HUDEP-2 (cell line): ENCODE results near the gene PTH1R.

Source experiments
- DNase-seq, 76 experiments: peaks; one replicate each; lab custom pipeline; 2025; ENCODE audit not compliant: unreplicated experiment in 76 of 76; lab: John Stamatoyannopoulos, UW

PTH1R gene

GRCh38 chr3:46942076-46942475, 64.6 kb downstream of the PTH1R start:
- no peak for DNase-seq

DNA sequence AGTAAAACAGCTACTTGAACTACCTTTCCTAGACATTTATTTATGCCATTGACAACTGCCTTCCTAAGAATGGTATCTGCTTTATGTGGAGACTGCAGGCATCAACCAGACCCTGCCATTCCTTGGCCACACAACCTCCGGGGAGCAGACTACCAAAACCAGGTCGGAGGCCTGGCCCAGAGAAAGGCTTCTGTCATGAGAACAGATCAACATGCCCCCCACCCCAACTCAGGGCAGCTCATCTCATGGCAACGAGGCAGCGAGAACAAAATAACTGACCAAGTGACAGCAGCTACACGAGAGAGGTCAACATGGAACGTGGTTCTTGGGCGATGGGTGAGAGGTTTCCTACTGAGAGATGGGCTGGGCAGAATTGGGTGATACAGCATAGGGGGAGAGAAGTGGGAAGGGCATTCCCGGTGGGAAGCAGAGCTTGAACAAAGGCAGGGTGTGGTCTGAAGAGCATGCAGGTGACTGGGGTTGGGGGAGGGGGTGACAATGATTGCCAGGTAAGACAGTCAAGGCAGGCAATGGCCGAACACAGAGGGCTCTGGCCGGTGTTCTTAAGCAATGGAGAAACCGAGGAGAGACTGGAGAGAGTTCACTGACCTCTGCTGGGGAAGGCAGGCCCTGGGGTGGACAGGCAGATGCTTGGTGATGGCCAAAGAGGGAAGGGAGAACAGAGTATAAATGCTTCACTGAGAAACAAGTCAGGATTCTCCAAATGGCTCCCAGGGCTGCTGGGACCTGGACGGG, 65.1 kb downstream of the PTH1R start:
- DNase-seq, result no peak

DNA sequence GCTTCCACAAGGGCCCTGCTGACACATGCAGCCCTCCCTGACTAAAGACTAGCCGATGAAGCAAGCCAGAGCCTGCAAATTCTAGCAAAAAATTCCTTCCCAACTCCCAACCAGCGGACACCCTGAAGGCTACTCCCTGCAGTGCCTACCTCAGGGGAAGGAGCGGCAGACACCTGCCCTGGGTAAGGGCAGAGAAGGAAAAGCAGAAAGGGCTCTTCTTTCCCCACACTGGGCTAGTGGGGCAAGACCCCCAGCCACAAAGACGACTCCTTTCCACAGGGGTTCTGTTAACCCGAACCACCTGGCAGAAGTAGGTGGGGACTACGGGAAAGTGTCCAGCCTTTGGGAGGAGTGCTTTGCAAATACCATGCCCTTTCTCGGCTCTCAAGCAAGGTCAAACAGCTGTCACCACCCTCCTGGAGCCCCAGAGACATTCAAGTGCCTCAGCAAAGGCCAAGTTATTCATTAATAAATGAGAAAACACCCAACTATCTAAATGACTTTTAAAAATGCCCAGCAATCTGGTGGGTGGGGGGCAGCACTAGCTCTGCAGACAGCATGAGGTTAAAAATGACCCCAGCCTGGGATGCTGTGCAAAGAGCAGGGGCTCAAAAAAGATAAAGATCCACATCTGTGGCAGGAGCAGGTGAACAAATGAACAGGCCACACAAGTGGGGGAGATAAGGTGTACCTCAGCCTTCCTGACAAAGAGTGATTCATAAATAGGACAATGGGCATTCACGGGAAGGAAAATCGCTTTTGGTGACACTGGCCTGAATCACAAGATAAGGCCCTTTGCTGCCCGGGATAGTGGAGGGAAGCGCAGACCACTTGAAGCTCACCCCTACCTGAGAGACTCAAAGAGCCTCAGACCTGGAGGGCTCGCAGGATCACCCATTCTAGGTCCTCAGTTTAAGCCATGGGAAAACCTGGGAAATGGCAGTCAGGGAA, 66.0 kb downstream of the PTH1R start:
- no peak for DNase-seq

- DNase-seq, result no peak
Measured at GRCh38 chr3:46944191-46944590, 66.7 kb downstream of the PTH1R start.

DNA sequence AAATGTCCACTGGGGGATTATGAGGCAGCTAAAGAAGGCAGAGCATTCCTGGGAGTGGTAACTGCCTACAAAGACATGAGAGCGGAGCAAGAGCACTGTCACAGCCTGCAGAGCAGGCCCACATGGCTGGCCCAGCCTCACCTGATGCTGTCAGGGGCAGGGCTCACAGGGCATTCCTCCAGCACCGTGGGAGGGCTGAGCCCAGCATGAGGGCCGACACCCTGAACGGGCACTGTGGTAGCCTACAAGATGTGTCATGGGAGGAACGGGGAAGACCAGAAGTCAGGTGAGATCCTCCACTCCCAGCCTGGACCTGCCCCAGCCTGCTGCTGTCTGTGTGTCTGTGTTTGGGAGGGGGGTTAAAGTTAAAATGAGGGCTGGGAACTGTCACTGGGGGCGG, 68.9 kb downstream of the PTH1R start:
- DNase-seq, result peak in 21 of 76 experiments; percentile 10 to 48 (median 19)

DNA sequence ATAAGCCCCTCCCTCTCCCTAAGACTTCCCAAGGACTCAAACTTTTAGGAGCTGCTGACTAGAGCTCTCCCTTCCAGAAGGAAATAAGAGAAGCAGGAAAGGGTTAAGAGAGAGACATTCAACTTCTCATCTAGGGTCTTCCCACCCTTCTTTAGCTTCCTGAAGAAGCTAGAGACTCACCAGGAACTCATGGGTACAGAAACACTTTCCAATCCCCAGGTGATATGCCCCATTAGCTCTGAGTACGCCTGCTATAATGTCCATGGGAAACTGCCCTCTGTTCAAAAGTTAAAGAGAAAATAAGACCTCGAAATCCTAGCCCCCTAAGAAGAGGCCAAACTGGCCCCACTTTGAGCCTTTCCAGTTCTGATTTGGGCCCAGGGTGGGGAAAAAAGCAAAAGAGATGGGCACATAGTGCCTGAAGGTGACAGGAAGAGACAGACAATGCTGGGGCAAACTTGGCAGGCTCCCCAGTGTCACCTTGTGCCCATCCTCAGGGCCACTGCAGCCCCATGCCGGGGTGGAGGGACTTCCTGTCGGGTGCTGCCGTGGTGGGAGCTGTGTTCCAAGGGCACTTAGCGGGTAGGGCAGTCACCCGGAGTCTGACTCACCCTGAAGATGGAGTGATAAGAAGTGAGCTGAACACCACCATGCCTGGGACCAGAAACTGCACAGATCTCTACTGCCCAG, 69.5 kb downstream of the PTH1R start:
- peak in 72 of 76 experiments; percentile 23 to 89 (median 65) for DNase-seq

DNA sequence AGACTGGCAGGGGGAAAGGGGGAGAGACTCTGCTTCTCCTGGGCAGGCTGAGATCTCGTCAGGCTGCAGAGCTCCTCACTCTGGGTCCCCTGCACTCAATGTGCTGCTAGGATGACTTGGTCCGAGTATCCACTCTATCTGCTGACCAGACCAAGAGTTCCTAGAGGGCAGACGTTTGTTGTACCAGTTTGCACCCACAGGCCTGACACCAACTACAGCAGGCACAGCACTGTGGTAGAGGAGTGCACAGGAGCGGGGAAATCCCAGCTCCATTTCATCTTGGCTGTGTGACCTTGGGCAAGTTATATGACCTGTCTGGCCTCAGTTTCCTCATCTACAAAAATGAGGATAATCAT, 70.0 kb downstream of the PTH1R start:
- DNase-seq, result no peak

- DNase-seq, result peak in 72 of 76 experiments; percentile 16 to 82 (median 60)
Measured at GRCh38 chr3:46947981-46948791, 70.7 kb downstream of the PTH1R start.

DNA sequence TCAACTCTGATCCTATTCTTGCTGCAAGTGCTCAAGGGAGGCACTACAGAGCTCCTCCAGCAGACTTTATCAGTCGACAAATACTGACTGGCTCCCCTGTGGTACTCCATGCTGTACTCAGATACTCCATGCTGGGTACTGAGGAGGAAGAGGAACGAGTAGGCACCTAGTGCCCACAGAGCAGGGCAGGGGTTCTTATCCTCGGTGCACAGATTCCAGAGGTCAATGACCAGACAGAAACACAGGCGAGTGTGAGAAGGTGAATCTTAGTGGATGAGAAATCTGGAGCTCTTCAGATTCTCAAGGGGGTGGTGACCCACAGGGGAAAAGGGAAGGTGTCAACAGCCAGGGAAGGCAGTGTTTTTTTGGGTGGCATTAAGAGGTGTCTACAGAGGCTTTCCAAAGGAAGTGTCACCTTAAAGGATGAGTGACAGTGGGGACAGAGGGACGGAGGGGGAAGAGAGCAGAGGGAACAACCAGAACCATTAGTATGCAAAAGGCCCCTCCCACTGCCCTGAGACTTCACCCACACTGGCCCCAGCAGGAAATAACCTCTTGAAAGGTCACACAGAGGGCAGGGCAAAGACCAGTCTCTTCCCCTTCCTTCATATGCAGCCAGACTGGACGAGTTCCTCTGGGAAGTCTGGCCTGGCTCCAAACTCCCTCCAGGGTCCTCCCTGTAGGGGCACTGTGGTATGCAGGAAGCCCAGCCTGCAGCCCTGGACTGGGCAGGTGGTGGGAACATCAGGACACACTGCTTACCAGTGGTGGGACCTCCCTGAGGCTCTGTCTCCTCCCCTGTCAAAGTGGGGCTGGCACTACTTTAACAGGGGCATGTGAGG, 71.5 kb downstream of the PTH1R start:
- DNase-seq, result peak in 13 of 76 experiments; percentile 4 to 46 (median 19)

DNA sequence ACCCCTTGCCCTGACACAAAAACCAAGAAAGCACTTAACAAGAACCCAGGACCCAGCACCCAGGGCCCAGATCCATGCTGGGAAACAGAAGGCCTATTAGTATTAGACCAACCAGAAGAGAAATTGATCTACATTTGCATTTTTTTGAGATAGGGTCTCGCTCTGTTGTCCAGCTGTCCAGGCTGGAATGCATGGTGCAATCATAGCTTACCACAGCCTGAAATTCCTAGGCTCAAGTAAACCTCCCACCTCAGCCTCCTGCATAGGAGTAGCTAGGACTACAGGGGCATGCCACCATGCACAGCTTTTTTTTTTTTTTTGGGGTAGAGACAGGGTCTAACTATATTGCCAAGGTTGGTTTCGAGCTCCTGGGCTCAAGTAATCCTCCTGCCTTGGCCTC, 72.7 kb downstream of the PTH1R start:
- DNase-seq, result no peak

- DNase-seq, result no peak
Measured at GRCh38 chr3:46950650-46951241, 73.2 kb downstream of the PTH1R start.

DNA sequence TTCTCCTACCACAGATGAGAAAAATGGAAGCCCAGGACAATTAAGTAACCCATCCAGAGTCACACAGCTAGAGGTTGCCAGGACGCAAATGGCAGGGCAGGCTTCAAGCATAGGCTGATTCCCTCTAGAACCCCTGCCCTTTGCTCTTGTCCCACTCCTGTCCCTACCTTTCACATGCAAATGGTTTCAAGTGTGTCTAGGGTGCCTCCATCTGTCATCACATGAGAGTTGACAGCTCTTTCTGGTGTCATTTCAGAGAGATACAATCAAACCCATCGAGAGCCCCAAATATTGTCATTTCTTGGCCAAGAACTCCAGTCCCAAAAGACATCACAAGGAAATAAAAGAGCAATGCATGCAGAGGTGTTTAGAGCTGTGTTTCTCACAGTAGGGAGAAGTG, 75.3 kb downstream of the PTH1R start:
- DNase-seq, result no peak
